ENCODE measurements around the gene TMEM259. TPM values are rescaled to one million over a fixed set of nuclear protein-coding genes. Genes with fewer than 3 reads are reported as not detected.

Gene TMEM259
- total and polyA plus RNA-seq, 8 donors, result 59.7 to 536 (median 238) TPM

GRCh38 chr19:994516-994915 lies 26.4 kb downstream of the TMEM259 start:
- 92 to 96% (median 95%) methylated on average over 18 of the region's 18 CpGs for WGBS, 5 donors
- intact Hi-C loops (cut with DNase I; ENCODE audit: low total_unique reads), result no loop called here
- no peak overlapping the region for H3K4me3 ChIP-seq
- H3K27ac ChIP-seq, result no peak overlapping the region
- no peaks in the 10 kb centered on the region for H3K9me3 ChIP-seq
- no peak for TF ChIP-seq EP300 (IDR thresholded peaks at IDR 0.05)
- TF ChIP-seq POLR2AphosphoS5 (IDR thresholded peaks at IDR 0.05), result no peak
- no peak for TF ChIP-seq CTCF (IDR thresholded peaks at IDR 0.05)
- no peak for TF ChIP-seq POLR2A (IDR thresholded peaks at IDR 0.05)
- peaks cover 11 to 34% (median 20%) of the 10 kb centered on the region in 4 donors for H3K4me1 ChIP-seq
- DNase-seq, result no peak
- H3K27me3 ChIP-seq, result peaks cover 13 to 51% (median 43%) of the 10 kb centered on the region in 3 donors
- peaks cover 35 to 50% (median 48%) of the 10 kb centered on the region in 4 donors for H3K36me3 ChIP-seq

DNA sequence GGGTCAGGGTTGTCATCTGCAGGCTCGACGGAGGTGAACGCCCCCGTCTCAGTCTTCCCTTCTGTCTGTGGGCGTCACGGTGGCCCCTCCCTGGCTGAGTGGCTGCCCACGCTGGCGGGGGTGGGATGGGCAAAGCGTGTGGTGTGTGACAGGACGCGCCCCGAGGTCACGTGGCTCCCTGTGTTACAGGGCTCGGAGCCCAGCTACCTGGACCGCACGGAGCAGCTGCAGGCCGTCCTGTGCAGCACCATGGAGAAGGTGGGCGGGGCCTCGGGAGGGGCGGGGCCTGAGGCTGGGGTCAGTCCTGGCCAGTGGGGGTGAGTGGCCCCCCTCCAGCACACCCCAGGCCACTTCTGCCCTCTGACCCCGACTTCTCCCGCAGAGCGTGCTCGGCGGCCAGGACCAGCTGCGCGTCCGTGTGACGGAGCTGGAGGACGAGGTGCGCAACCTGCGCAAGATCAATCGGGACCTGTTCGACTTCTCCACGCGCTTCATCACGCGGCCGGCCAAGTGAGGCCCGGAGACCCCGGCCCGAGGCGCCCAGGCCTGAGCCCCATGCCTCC lies 27.0 kb downstream of the TMEM259 start:
- no peaks in the 10 kb centered on the region for H3K9me3 ChIP-seq
- 80 to 92% (median 89%) methylated on average over 17 to 43 of the region's 43 CpGs for WGBS, 5 donors
- H3K36me3 ChIP-seq, result peaks cover 39 to 55% (median 52%) of the 10 kb centered on the region in 4 donors
- H3K27me3 ChIP-seq, result peaks cover 7 to 45% (median 37%) of the 10 kb centered on the region in 3 donors
- no peak for DNase-seq
- no peak overlapping the region for H3K4me3 ChIP-seq
- intact Hi-C loops (cut with DNase I; ENCODE audit: low total_unique reads), result no loop called here
- H3K4me1 ChIP-seq, result peaks cover 11 to 35% (median 20%) of the 10 kb centered on the region in 4 donors
- H3K27ac ChIP-seq, result no peak overlapping the region
- TF ChIP-seq POLR2A (IDR thresholded peaks at IDR 0.05) (no peak), CTCF (IDR thresholded peaks at IDR 0.05) (no peak), EP300 (IDR thresholded peaks at IDR 0.05) (no peak), POLR2AphosphoS5 (IDR thresholded peaks at IDR 0.05) (no peak)

GRCh38 chr19:993361-993830 lies 27.5 kb downstream of the TMEM259 start:
- TF ChIP-seq POLR2AphosphoS5 (IDR thresholded peaks at IDR 0.05) (no peak), EP300 (IDR thresholded peaks at IDR 0.05) (no peak), POLR2A (IDR thresholded peaks at IDR 0.05) (no peak), CTCF (IDR thresholded peaks at IDR 0.05) (no peak)
- Histone ChIP-seq H3K4me1 (peaks cover 11 to 35% (median 20%) of the 10 kb centered on the region in 4 donors), H3K4me3 (no peak overlapping the region), H3K27ac (no peak overlapping the region), H3K27me3 (peaks cover 4 to 40% (median 32%) of the 10 kb centered on the region in 3 donors), H3K9me3 (no peaks in the 10 kb centered on the region), H3K36me3 (peaks cover 39 to 60% (median 56%) of the 10 kb centered on the region in 4 donors)
- intact Hi-C loops (cut with DNase I; ENCODE audit: low total_unique reads), result no loop called here
- DNase-seq, result no peak
- 90 to 95% (median 93%) methylated on average over 11 to 17 of the region's 17 CpGs for WGBS, 5 donors

DNA sequence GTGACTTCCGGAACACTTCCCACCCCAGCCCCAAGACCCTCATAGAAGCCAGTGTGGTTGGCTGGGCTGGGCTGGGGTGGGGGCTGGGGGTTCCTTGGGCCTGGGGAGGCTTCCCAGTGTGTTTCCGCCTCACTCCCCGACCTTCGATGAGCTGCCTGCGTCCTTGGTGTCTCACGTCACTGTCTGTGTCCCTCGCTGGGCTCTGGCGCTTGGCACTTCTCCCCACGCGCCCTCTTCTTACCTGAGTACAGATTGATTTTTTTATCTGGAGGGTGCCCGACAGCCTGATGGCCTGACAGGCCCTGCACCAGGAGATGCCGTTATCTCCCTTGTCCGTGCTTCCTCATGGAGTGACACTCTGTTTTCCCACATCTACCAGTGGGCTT lies 28.3 kb downstream of the TMEM259 start:
- TF ChIP-seq EP300 (IDR thresholded peaks at IDR 0.05) (no peak), POLR2A (IDR thresholded peaks at IDR 0.05) (no peak), CTCF (IDR thresholded peaks at IDR 0.05) (no peak), POLR2AphosphoS5 (IDR thresholded peaks at IDR 0.05) (no peak)
- intact Hi-C loops (cut with DNase I; ENCODE audit: low total_unique reads), result no loop called here
- WGBS, 5 donors, result 89 to 95% (median 93%) methylated on average over 12 to 13 of the region's 13 CpGs
- H3K4me3 ChIP-seq, result no peak overlapping the region
- peaks cover 4 to 33% (median 25%) of the 10 kb centered on the region in 3 donors for H3K27me3 ChIP-seq
- DNase-seq, result no peak
- no peaks in the 10 kb centered on the region for H3K9me3 ChIP-seq
- H3K27ac ChIP-seq, result no peak overlapping the region
- H3K4me1 ChIP-seq, result peaks cover 11 to 35% (median 20%) of the 10 kb centered on the region in 4 donors
- peaks cover 39 to 67% (median 61%) of the 10 kb centered on the region in 4 donors for H3K36me3 ChIP-seq
